Measurements from ENCODE around the gene DEFB128. TPM values are rescaled to one million over a fixed set of nuclear protein-coding genes. Genes with fewer than 3 reads are reported as not detected.

Gene DEFB128
- total RNA-seq, 1 experiment from 2014 or later, result not detected

DNA sequence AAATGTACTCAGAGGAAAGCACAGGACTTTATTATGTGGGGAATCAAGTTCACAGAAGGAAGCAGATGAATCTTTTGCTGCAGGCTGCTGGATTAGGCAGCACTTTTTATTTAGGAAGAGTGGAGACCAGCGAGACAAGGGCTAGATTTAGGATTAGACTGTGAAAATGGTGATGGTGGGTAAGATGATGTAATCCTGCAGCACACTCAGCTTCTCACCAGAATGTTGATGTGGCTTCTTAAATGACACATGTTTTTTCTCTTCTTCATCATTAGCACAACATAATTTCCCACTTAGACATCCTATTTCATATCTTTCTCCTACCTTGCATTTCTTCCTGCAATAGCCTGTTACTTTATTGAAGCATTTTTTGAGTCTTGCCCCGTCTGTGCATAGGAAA is 1.8 kb downstream of the DEFB128 start:
- intact Hi-C loops (cut with micrococcal nuclease; ENCODE audit: unreplicated experiment), result no loop called here
- CTCF ChIA-PET, result no interaction called here
- Mint-ChIP-seq H3K9me3 (ENCODE audit: low read depth, unreplicated experiment) (peaks cover 8% of the 10 kb centered on the region), H3K4me3 (ENCODE audit: low read depth, unreplicated experiment) (no peak overlapping the region), H3K4me1 (ENCODE audit: low read depth, unreplicated experiment) (no peaks in the 10 kb centered on the region), H3K36me3 (ENCODE audit: insufficient read depth, unreplicated experiment) (no peaks in the 10 kb centered on the region), H3K27me3 (ENCODE audit: unreplicated experiment) (peaks cover 85% of the 10 kb centered on the region), H3K27ac (ENCODE audit: unreplicated experiment) (no peak overlapping the region)
- TF ChIP-seq, protein P1, sequence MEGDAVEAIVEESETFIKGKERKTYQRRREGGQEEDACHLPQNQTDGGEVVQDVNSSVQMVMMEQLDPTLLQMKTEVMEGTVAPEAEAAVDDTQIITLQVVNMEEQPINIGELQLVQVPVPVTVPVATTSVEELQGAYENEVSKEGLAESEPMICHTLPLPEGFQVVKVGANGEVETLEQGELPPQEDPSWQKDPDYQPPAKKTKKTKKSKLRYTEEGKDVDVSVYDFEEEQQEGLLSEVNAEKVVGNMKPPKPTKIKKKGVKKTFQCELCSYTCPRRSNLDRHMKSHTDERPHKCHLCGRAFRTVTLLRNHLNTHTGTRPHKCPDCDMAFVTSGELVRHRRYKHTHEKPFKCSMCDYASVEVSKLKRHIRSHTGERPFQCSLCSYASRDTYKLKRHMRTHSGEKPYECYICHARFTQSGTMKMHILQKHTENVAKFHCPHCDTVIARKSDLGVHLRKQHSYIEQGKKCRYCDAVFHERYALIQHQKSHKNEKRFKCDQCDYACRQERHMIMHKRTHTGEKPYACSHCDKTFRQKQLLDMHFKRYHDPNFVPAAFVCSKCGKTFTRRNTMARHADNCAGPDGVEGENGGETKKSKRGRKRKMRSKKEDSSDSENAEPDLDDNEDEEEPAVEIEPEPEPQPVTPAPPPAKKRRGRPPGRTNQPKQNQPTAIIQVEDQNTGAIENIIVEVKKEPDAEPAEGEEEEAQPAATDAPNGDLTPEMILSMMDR (IDR thresholded peaks at IDR 0.05; ENCODE audit: unreplicated experiment), result no peak
- no TSS peak for BruUV-seq (replicated peaks)
- DNase-seq, result no peak

DNA sequence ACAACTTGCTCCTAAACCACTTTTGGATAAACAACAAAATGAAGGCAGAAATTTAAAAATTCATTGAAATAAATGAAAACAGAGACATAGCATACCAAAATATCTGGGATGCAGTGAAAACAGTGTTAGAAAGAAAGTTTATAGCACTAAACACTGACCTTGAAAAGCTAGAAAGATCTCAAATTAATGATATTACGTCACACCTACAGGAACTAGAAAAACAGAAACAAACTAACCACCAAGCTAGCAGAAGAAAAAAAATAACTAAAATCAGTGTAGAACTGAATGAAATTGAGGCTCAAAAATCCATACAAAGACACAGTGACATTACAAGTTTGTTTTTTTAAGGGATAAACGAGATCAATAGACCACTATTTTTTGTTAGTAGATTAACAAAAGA is 5.2 kb downstream of the DEFB128 start:
- peaks cover 58% of the 10 kb centered on the region for H3K27me3 Mint-ChIP-seq (ENCODE audit: unreplicated experiment)
- BruUV-seq (replicated peaks), result no TSS peak
- no peak overlapping the region for H3K27ac Mint-ChIP-seq (ENCODE audit: unreplicated experiment)
- CTCF ChIA-PET, result no interaction called here
- H3K4me1 Mint-ChIP-seq (ENCODE audit: low read depth, unreplicated experiment), result no peaks in the 10 kb centered on the region
- no peak overlapping the region for H3K4me3 Mint-ChIP-seq (ENCODE audit: low read depth, unreplicated experiment)
- no peak for DNase-seq
- intact Hi-C loops (cut with micrococcal nuclease; ENCODE audit: unreplicated experiment), result no loop called here
- H3K9me3 Mint-ChIP-seq (ENCODE audit: low read depth, unreplicated experiment), result peaks cover 4% of the 10 kb centered on the region
- TF ChIP-seq, protein P1 (IDR thresholded peaks at IDR 0.05; ENCODE audit: unreplicated experiment), result no peak
- H3K36me3 Mint-ChIP-seq (ENCODE audit: insufficient read depth, unreplicated experiment), result no peaks in the 10 kb centered on the region

DNA sequence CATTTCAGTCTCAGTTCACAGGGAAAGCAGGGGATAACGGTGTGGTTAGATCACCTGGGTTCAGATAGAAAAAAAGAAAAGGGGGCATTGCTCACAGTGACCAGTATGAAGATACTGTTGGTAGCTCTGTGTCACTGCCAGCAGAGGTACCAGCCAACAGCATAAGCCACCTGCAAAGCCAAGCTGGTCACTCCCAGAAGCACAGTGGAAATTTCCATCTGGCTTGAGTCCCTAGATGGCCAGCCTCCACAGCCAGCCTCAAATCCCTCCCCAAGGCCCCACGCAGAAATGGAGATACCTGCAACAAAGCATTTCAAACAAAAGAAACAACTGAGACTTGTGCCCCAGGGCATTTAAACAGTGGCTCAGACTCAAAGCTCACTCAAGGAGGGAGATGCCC is 20.6 kb downstream of the DEFB128 start:
- BruUV-seq (replicated peaks), result no TSS peak
- H3K9me3 Mint-ChIP-seq (ENCODE audit: low read depth, unreplicated experiment), result no peaks in the 10 kb centered on the region
- CTCF ChIA-PET, result no interaction called here

GRCh38 chr20:164618-165017 is 24.9 kb downstream of the DEFB128 start:
- no TSS peak for BruUV-seq (replicated peaks)
- intact Hi-C loops (cut with micrococcal nuclease; ENCODE audit: unreplicated experiment), result no loop called here
- Mint-ChIP-seq H3K27ac (ENCODE audit: unreplicated experiment) (no peak overlapping the region), H3K27me3 (ENCODE audit: unreplicated experiment) (peaks cover 17% of the 10 kb centered on the region), H3K4me1 (ENCODE audit: low read depth, unreplicated experiment) (no peaks in the 10 kb centered on the region), H3K4me3 (ENCODE audit: low read depth, unreplicated experiment) (no peak overlapping the region), H3K9me3 (ENCODE audit: low read depth, unreplicated experiment) (no peaks in the 10 kb centered on the region), H3K36me3 (ENCODE audit: insufficient read depth, unreplicated experiment) (no peaks in the 10 kb centered on the region)
- no peak for DNase-seq
- CTCF ChIA-PET, result no interaction called here
- TF ChIP-seq, protein P1 (IDR thresholded peaks at IDR 0.05; ENCODE audit: unreplicated experiment), result no peak

More for the DNA sequence above, 20.6 kb downstream of the DEFB128 start:
- no peaks in the 10 kb centered on the region for H3K4me1 Mint-ChIP-seq (ENCODE audit: low read depth, unreplicated experiment)
- no peak overlapping the region for H3K4me3 Mint-ChIP-seq (ENCODE audit: low read depth, unreplicated experiment)
- peaks cover 14% of the 10 kb centered on the region for H3K27me3 Mint-ChIP-seq (ENCODE audit: unreplicated experiment)
- DNase-seq, result no peak
- no peaks in the 10 kb centered on the region for H3K36me3 Mint-ChIP-seq (ENCODE audit: insufficient read depth, unreplicated experiment)
- TF ChIP-seq, protein P1 (IDR thresholded peaks at IDR 0.05; ENCODE audit: unreplicated experiment), result no peak
- H3K27ac Mint-ChIP-seq (ENCODE audit: unreplicated experiment), result no peak overlapping the region
- intact Hi-C loops (cut with micrococcal nuclease; ENCODE audit: unreplicated experiment), result no loop called here

Data from Calu3 (cell line).